ENCODE data around the gene UBE2Q2.

- TF ChIP-seq CTCF (IDR thresholded peaks at IDR 0.05 in 8 of 11, conservative IDR thresholded peaks at IDR 0.05 in 3 of 11) (no peak), POLR2A (IDR thresholded peaks at IDR 0.05) (no peak)
Measured at GRCh38 chr15:75828429-75828828, 14.8 kb upstream of the UBE2Q2 start.

Data from spleen (tissue), 7 donors.